ENCODE results near the gene CD300A. TPM values are rescaled to one million over a fixed set of nuclear protein-coding genes. Genes with fewer than 3 reads are reported as not detected.

Gene CD300A
- total RNA-seq, 1 donor from 2014 or later, result not detected

DNA sequence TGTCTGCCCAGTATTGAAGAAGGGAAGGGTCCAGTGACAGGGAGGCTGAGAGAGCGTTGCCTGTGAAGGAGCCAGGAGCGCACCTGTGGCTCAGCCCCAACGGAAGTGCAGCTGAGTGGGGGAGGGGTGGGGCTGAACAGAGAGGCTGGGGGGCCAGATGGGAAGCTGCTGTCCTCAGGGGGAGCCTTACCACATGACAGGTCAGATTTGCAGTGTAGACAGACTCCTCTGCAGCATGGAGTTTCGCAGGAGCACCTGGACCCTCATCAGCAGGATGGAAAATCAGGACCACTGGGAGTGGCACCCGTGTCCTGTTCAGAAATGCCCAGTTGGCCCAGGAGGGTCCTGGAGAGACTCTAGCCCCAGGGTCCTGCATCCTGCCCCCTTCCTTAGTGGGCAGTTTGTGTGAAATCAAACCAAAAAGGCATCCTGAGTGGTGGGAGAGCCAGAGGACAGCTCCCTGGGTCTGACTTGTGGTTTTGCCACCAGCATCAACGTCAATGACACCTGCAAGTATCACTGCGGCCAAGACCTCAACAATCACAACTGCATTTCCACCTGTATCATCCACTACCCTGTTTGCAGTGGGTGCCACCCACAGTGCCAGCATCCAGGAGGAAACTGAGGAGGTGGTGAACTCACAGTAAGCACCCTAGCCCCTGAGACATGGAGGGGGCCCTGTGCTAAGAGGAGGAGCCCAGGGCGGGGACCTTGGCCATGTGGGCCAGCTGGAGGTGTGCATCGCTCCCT is 7.8 kb downstream of the CD300A start:
- H3K4me3 Mint-ChIP-seq (ENCODE audit: unreplicated experiment), result no peak overlapping the region
- DNase-seq (ENCODE audit: extremely low spot score, unreplicated experiment), result no peak
- TF ChIP-seq, protein P1, sequence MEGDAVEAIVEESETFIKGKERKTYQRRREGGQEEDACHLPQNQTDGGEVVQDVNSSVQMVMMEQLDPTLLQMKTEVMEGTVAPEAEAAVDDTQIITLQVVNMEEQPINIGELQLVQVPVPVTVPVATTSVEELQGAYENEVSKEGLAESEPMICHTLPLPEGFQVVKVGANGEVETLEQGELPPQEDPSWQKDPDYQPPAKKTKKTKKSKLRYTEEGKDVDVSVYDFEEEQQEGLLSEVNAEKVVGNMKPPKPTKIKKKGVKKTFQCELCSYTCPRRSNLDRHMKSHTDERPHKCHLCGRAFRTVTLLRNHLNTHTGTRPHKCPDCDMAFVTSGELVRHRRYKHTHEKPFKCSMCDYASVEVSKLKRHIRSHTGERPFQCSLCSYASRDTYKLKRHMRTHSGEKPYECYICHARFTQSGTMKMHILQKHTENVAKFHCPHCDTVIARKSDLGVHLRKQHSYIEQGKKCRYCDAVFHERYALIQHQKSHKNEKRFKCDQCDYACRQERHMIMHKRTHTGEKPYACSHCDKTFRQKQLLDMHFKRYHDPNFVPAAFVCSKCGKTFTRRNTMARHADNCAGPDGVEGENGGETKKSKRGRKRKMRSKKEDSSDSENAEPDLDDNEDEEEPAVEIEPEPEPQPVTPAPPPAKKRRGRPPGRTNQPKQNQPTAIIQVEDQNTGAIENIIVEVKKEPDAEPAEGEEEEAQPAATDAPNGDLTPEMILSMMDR (IDR thresholded peaks at IDR 0.05), result no peak
- H3K9me3 Mint-ChIP-seq (ENCODE audit: unreplicated experiment), result peaks cover 4% of the 10 kb centered on the region
- peaks cover 15% of the 10 kb centered on the region for H3K27me3 Mint-ChIP-seq (ENCODE audit: unreplicated experiment)
- no peak overlapping the region for H3K27ac Mint-ChIP-seq (ENCODE audit: unreplicated experiment)
- H3K4me1 Mint-ChIP-seq (ENCODE audit: unreplicated experiment), result no peaks in the 10 kb centered on the region
- H3K36me3 Mint-ChIP-seq (ENCODE audit: unreplicated experiment), result no peaks in the 10 kb centered on the region

DNA sequence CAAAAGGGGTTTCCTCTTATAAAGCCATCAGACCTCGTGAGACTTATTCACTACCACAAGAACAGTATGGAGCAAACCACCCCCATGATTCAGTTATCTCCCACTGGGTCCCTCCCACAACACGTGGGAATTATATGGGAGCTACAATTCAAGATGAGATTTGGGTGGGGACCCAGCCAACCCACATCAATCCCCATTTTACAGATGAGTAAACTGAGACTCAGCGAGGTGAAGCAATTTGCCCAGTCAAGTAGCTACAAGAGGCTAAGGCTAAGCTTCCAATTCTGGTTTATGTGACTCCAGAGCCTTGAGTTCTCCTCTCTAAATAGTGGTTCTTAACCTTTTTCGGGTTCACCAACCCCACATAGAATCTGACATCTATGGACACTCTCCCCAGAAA is 8.8 kb downstream of the CD300A start:
- H3K4me1 Mint-ChIP-seq (ENCODE audit: unreplicated experiment), result no peaks in the 10 kb centered on the region
- H3K9me3 Mint-ChIP-seq (ENCODE audit: unreplicated experiment), result peaks cover 4% of the 10 kb centered on the region
- no peak overlapping the region for H3K27ac Mint-ChIP-seq (ENCODE audit: unreplicated experiment)
- no peak for DNase-seq (ENCODE audit: extremely low spot score, unreplicated experiment)
- TF ChIP-seq, protein P1 (IDR thresholded peaks at IDR 0.05), result no peak
- H3K4me3 Mint-ChIP-seq (ENCODE audit: unreplicated experiment), result no peak overlapping the region
- H3K36me3 Mint-ChIP-seq (ENCODE audit: unreplicated experiment), result no peaks in the 10 kb centered on the region
- H3K27me3 Mint-ChIP-seq (ENCODE audit: unreplicated experiment), result peaks cover 13% of the 10 kb centered on the region

DNA sequence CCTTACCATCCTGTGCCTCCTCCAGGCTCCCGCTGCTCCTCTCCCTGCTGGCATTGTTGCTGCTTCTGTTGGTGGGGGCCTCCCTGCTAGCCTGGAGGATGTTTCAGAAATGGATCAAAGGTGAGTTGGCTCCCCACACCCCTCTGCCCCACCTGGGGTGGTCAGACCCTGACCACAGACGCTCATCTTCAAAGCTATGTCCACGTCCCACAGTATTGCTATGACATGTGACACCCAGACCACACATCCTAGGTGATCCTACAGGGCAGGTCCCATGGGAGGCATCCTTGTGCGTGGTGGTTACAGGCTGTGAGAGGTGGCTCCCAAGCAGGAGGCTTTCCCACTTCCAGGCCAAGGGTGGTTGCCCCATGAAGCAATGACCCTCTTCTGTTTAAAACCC is 11.0 kb downstream of the CD300A start:
- H3K4me1 Mint-ChIP-seq (ENCODE audit: unreplicated experiment), result no peaks in the 10 kb centered on the region
- TF ChIP-seq, protein P1 (IDR thresholded peaks at IDR 0.05), result no peak
- no peak overlapping the region for H3K27ac Mint-ChIP-seq (ENCODE audit: unreplicated experiment)
- DNase-seq (ENCODE audit: extremely low spot score, unreplicated experiment), result no peak
- no peaks in the 10 kb centered on the region for H3K36me3 Mint-ChIP-seq (ENCODE audit: unreplicated experiment)
- peaks cover 4% of the 10 kb centered on the region for H3K9me3 Mint-ChIP-seq (ENCODE audit: unreplicated experiment)
- H3K4me3 Mint-ChIP-seq (ENCODE audit: unreplicated experiment), result no peak overlapping the region
- peaks cover 10% of the 10 kb centered on the region for H3K27me3 Mint-ChIP-seq (ENCODE audit: unreplicated experiment)

DNA sequence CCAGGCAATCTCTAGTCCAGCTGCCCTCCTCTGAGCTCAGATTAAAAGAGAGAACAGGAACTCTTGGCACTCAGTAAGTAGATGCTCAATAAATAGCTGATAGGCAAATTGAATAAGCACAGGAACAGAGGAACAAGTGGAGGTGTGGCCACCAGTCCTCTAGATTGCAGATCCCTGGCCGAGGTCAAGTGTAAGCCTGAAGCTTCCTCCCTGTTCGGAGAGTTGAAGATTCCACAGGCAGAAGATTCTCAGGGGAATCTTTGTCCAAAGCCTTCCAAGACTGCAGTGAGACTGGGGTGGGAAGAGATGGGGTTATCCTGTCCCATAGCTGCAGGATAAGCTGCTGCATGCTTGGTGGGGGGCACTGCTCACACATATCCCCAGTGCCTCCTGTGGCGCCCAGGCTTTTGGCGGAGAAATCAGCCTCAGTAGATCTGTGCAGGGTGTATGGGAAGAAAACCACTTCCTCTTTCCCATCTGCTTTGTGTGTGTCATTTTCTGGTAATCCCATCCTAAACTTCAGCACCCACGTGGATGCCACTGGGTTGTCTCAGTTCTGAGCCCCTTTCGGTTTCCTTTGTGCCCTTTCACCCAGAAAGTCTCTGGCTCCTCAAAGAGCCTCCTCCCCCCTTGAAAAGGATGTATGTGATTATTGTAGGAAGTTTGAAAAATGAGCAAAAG is 12.1 kb downstream of the CD300A start:
- no peaks in the 10 kb centered on the region for H3K4me1 Mint-ChIP-seq (ENCODE audit: unreplicated experiment)
- H3K36me3 Mint-ChIP-seq (ENCODE audit: unreplicated experiment), result no peaks in the 10 kb centered on the region
- no peak overlapping the region for H3K27ac Mint-ChIP-seq (ENCODE audit: unreplicated experiment)
- TF ChIP-seq, protein P1 (IDR thresholded peaks at IDR 0.05), result no peak
- H3K27me3 Mint-ChIP-seq (ENCODE audit: unreplicated experiment), result peaks cover 13% of the 10 kb centered on the region
- H3K9me3 Mint-ChIP-seq (ENCODE audit: unreplicated experiment), result peaks cover 4% of the 10 kb centered on the region
- no peak overlapping the region for H3K4me3 Mint-ChIP-seq (ENCODE audit: unreplicated experiment)
- DNase-seq (ENCODE audit: extremely low spot score, unreplicated experiment), result no peak

DNA sequence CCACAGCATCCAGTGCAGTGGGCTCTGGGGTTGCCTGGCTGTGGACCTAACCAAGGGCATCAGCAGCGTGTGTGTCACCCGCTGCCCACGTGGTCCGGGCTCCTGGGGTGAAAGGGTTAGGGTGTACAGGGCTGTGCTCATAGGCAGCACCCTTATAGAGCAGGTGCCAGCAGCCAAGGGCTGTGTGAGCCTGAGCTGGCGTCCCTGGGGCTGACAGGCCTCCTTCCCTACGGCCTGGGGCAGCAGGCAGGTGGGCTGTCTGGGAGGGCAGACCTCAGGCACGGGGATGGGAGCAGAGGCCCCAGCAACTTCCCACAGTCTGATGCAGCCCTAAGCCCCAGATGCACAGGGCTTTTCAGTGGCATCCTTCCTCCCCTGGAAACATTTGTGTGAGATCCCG is 13.9 kb downstream of the CD300A start:
- Mint-ChIP-seq H3K27ac (ENCODE audit: unreplicated experiment) (no peak overlapping the region), H3K36me3 (ENCODE audit: unreplicated experiment) (no peaks in the 10 kb centered on the region), H3K27me3 (ENCODE audit: unreplicated experiment) (peaks cover 18% of the 10 kb centered on the region), H3K4me3 (ENCODE audit: unreplicated experiment) (no peak overlapping the region), H3K9me3 (ENCODE audit: unreplicated experiment) (peaks cover 4% of the 10 kb centered on the region), H3K4me1 (ENCODE audit: unreplicated experiment) (no peaks in the 10 kb centered on the region)
- no peak for DNase-seq (ENCODE audit: extremely low spot score, unreplicated experiment)
- TF ChIP-seq, protein P1 (IDR thresholded peaks at IDR 0.05), result no peak

Measured in osteocyte (in vitro differentiated cells).